ENCODE results near the gene NALCN. TPM values are rescaled to one million over a fixed set of nuclear protein-coding genes. Genes with fewer than 3 reads are reported as not detected.
A peak's percentile ranks its signal among the peaks of the same experiment; 100 is the strongest.

Gene NALCN
- total RNA-seq, 1 donor from 2014 or later, result 0.35 TPM

GRCh38 chr13:101116826-101117225 lies 299.5 kb downstream of the NALCN start:
- no peak for DNase-seq (ENCODE audit: low read depth, low spot score)
- Mint-ChIP-seq H3K4me3 (no peak overlapping the region), H3K27ac (ENCODE audit: unreplicated experiment) (no peak overlapping the region), H3K27me3 (ENCODE audit: low read depth) (no peaks in the 10 kb centered on the region), H3K4me1 (peaks cover 24% of the 10 kb centered on the region), H3K9me3 (no peaks in the 10 kb centered on the region), H3K36me3 (ENCODE audit: low read depth) (no peaks in the 10 kb centered on the region)
- TF ChIP-seq, protein P1, sequence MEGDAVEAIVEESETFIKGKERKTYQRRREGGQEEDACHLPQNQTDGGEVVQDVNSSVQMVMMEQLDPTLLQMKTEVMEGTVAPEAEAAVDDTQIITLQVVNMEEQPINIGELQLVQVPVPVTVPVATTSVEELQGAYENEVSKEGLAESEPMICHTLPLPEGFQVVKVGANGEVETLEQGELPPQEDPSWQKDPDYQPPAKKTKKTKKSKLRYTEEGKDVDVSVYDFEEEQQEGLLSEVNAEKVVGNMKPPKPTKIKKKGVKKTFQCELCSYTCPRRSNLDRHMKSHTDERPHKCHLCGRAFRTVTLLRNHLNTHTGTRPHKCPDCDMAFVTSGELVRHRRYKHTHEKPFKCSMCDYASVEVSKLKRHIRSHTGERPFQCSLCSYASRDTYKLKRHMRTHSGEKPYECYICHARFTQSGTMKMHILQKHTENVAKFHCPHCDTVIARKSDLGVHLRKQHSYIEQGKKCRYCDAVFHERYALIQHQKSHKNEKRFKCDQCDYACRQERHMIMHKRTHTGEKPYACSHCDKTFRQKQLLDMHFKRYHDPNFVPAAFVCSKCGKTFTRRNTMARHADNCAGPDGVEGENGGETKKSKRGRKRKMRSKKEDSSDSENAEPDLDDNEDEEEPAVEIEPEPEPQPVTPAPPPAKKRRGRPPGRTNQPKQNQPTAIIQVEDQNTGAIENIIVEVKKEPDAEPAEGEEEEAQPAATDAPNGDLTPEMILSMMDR (conservative IDR thresholded peaks at IDR 0.05), result no peak

- H3K36me3 Mint-ChIP-seq (ENCODE audit: low read depth), result no peaks in the 10 kb centered on the region
- no peak overlapping the region for H3K4me3 Mint-ChIP-seq
- TF ChIP-seq, protein P1 (conservative IDR thresholded peaks at IDR 0.05), result no peak
- DNase-seq (ENCODE audit: low read depth, low spot score), result no peak
- peaks cover 24% of the 10 kb centered on the region for H3K4me1 Mint-ChIP-seq
- H3K9me3 Mint-ChIP-seq, result peaks cover 3% of the 10 kb centered on the region
- no peaks in the 10 kb centered on the region for H3K27me3 Mint-ChIP-seq (ENCODE audit: low read depth)
- H3K27ac Mint-ChIP-seq (ENCODE audit: unreplicated experiment), result no peak overlapping the region
Observed at GRCh38 chr13:101116341-101116740, 300.0 kb downstream of the NALCN start.

DNA sequence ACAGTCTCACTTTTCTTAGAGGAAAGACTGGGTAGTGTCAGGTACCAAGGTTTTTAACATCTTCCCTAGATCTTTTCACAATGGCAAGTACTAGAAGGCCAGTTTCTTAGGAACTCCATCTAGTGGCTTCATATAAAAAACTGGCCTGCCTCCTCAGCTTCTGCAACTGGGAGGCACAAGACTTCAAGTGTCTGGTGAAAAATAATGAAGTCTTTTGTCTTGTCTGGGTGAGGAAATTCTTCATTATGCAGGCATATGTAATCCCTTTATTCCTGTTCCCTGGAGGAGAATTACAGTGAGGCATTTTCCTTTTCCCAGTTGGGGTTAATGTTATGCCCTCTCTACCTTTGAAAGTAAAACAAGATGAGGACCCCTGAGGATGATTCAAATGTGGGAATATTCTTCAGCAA lies 300.5 kb downstream of the NALCN start:
- Mint-ChIP-seq H3K4me3 (no peak overlapping the region), H3K36me3 (ENCODE audit: low read depth) (no peaks in the 10 kb centered on the region)

DNA sequence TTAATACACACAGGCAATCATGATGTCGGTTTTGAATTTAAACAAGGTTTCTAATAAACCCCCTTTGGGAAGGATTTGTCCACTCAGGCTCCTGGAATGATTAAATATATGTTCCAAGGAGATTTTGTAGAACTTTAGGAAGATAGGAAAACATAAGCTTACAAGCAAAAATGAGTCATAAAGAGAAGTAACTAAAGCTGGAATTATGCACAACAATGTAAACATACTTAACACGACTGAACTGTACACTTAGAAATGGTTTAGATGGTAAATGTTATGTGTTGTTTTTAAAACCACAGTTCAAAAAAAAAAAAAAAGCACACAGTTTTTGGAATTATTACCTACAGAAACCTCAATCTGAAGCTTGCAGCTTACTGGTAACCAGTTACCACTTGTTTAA lies 304.4 kb downstream of the NALCN start:
- Mint-ChIP-seq H3K9me3 (peaks cover 3% of the 10 kb centered on the region), H3K4me1 (peaks cover 23% of the 10 kb centered on the region), H3K27ac (ENCODE audit: unreplicated experiment) (no peak overlapping the region), H3K27me3 (ENCODE audit: low read depth) (no peaks in the 10 kb centered on the region), H3K36me3 (ENCODE audit: low read depth) (no peaks in the 10 kb centered on the region), H3K4me3 (no peak overlapping the region)
- TF ChIP-seq, protein P1 (conservative IDR thresholded peaks at IDR 0.05), result no peak
- DNase-seq (ENCODE audit: low read depth, low spot score), result no peak

More for the DNA sequence above, 300.5 kb downstream of the NALCN start:
- no peak overlapping the region for H3K27ac Mint-ChIP-seq (ENCODE audit: unreplicated experiment)
- H3K4me1 Mint-ChIP-seq, result peaks cover 24% of the 10 kb centered on the region
- H3K27me3 Mint-ChIP-seq (ENCODE audit: low read depth), result no peaks in the 10 kb centered on the region
- peaks cover 3% of the 10 kb centered on the region for H3K9me3 Mint-ChIP-seq
- DNase-seq (ENCODE audit: low read depth, low spot score), result no peak
- TF ChIP-seq, protein P1 (conservative IDR thresholded peaks at IDR 0.05), result peak; percentile 50

- Mint-ChIP-seq H3K27ac (ENCODE audit: unreplicated experiment) (no peak overlapping the region), H3K36me3 (ENCODE audit: low read depth) (peaks cover 3% of the 10 kb centered on the region), H3K4me3 (no peak overlapping the region), H3K9me3 (peaks cover 8% of the 10 kb centered on the region), H3K4me1 (no peaks in the 10 kb centered on the region), H3K27me3 (ENCODE audit: low read depth) (no peaks in the 10 kb centered on the region)
- DNase-seq (ENCODE audit: low read depth, low spot score), result no peak
- TF ChIP-seq, protein P1 (conservative IDR thresholded peaks at IDR 0.05), result no peak
Observed at GRCh38 chr13:101109005-101109404, 307.3 kb downstream of the NALCN start.

DNA sequence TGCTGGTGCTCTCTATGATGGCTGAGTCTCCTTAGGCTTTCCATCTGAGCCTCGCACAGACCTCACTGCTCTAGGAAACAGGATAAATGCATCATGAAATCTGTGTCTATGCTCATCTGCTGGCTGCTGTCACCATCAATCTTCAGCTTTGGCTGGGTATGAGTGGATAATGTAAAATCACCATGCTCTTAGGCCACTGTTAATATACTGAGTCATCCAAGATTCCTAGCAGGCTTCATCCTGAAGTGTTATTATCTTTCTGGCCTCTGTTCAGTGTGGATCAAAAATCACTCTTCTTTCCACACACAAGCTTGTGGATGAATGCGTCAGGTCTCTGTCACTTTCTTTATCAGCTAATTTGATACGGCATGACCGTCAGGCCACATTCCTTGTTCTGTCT lies 317.4 kb downstream of the NALCN start:
- H3K4me3 Mint-ChIP-seq, result no peak overlapping the region
- no peaks in the 10 kb centered on the region for H3K36me3 Mint-ChIP-seq (ENCODE audit: low read depth)
- no peak for DNase-seq (ENCODE audit: low read depth, low spot score)
- peaks cover 4% of the 10 kb centered on the region for H3K9me3 Mint-ChIP-seq
- TF ChIP-seq, protein P1 (conservative IDR thresholded peaks at IDR 0.05), result no peak
- H3K27ac Mint-ChIP-seq (ENCODE audit: unreplicated experiment), result no peak overlapping the region
- no peaks in the 10 kb centered on the region for H3K27me3 Mint-ChIP-seq (ENCODE audit: low read depth)
- peaks cover 4% of the 10 kb centered on the region for H3K4me1 Mint-ChIP-seq

Measured in neural crest cell (in vitro differentiated cells).